Body of pancreas (tissue), 4 donors: ENCODE data around the gene COPZ1. TPM values are rescaled to one million over a fixed set of nuclear protein-coding genes. Genes with fewer than 3 reads are reported as not detected.
A peak's percentile ranks its signal among the peaks of the same experiment; 100 is the strongest.

Experiments
- ATAC-seq: fragments of 150-250 bp; one replicate; pipeline ENCODE4 v1.9.1; 2016
- DNase-seq, 4 donors: peaks; one replicate each; pipeline ENCODE4 v3.0.0-alpha.2; 2019
- H3K27ac ChIP-seq, 4 donors: fragments of 200-600 bp; sonication (generic); 1 replicate in 3 of 4; 2 replicates in 1 of 4; pipeline versions ENCODE4 v1.5.1 to v1.6.1; 2016 to 2019; ENCODE audit warnings: mild to moderate bottlenecking in 1 of 4, mixed read lengths in 1 of 4, moderate library complexity in 1 of 4
- H3K27me3 ChIP-seq, 2 donors: fragments of 200-600 bp; sonication (generic); one replicate each; pipeline ENCODE4 v1.6.0; 2016; ENCODE audit warnings: mild to moderate bottlenecking in 1 of 2
- H3K36me3 ChIP-seq, 2 donors: fragments of 200-600 bp; sonication (generic); replicated peaks in 1 of 2; 2 replicates each; pipeline ENCODE4 v1.5.1; 2016; ENCODE audit warnings: low read depth in 2 of 2; ENCODE audit not compliant: insufficient read depth in 1 of 2
- H3K4me1 ChIP-seq: fragments of 200-600 bp; sonication (generic); one replicate; pipeline ENCODE4 v1.6.0; 2016
- H3K4me3 ChIP-seq, 2 donors: fragments of 200-600 bp; sonication (generic); 1 replicate in 1 of 2; 2 replicates in 1 of 2; pipeline ENCODE4 v1.5.1; 2016 to 2019
- H3K9me3 ChIP-seq, 3 donors: fragments of 200-600 bp; sonication (generic); 1 replicate in 2 of 3; 2 replicates in 1 of 3; pipeline ENCODE4 v1.5.1; 2016
- CTCF ChIP-seq, 7 experiments: fragments of 450-650 bp in 4 of 7; fragments of 200-600 bp in 3 of 7; sonication (generic) in 3 of 7; IDR thresholded peaks; one replicate each; pipeline ENCODE4 v1.5.1; 2016 to 2019; ENCODE audit warnings: antibody characterized with exemption in 7 of 7
- POLR2A ChIP-seq, 3 donors: fragments of 450-650 bp; IDR thresholded peaks; one replicate each; pipeline ENCODE4 v1.6.1; 2016; ENCODE audit warnings: antibody characterized with exemption in 3 of 3, mild to moderate bottlenecking in 2 of 3
- WGBS, 2 donors: methylation state at CpG; one replicate each; pipeline ENCODE4 v1.1.5; 2017; 5-methylcytosine and 5-hydroxymethylcytosine counted together
- intact Hi-C: fragments of 100-400 bp; cut with DNase I; formaldehyde crosslinking; loops from one replicate; pipeline ENCODE4 v1.15.1; 2023
- total RNA-seq, 2 donors: library from RNA; depleted of rRNA; stranded (reverse); fragments of >200 nt; gene quantifications; one replicate each; pipeline ENCODE4 v1.1.0, GENCODE V29; 2016

COPZ1 gene
- total RNA-seq, 2 donors from 2014 or later: 34.3 to 71.3 TPM

- Histone ChIP-seq H3K9me3 (no peaks in the 10 kb centered on the region), H3K27me3 (no peaks in the 10 kb centered on the region), H3K27ac (peak overlapping the region in 3 of 4 donors; percentile 76 to 86 (median 83)), H3K4me3 (no peak overlapping the region), H3K4me1 (peaks cover 85% of the 10 kb centered on the region), H3K36me3 (peaks cover 0 to 5% of the 10 kb centered on the region in 2 donors)
- no peak for ATAC-seq
- TF ChIP-seq CTCF (IDR thresholded peaks at IDR 0.05): peak in 2 of 7 experiments; percentile 29 to 31
- no peak for TF ChIP-seq POLR2A (IDR thresholded peaks at IDR 0.05)
- DNase-seq: no peak
- WGBS, 2 donors: 74 to 84% methylated on average over 6 of the region's 6 CpGs
- intact Hi-C loops: no loop called here
Measured at GRCh38 chr12:54355104-54355815, 30.3 kb downstream of the COPZ1 start.

GRCh38 chr12:54356228-54356627, 31.3 kb downstream of the COPZ1 start:
- intact Hi-C loops: no loop called here
- peaks cover 89% of the 10 kb centered on the region for H3K4me1 ChIP-seq
- TF ChIP-seq POLR2A (IDR thresholded peaks at IDR 0.05): no peak
- TF ChIP-seq CTCF (IDR thresholded peaks at IDR 0.05): no peak

GRCh38 chr12:54356951-54357356, 32.0 kb downstream of the COPZ1 start:
- H3K27ac ChIP-seq: peak overlapping the region in 3 of 4 donors; percentile 33 to 76 (median 54)
- H3K27me3 ChIP-seq: no peaks in the 10 kb centered on the region
- no peaks in the 10 kb centered on the region for H3K36me3 ChIP-seq
- no peak for DNase-seq
- H3K9me3 ChIP-seq: no peaks in the 10 kb centered on the region
- WGBS, 2 donors: 80 to 93% methylated on average over 4 of the region's 4 CpGs
- peaks cover 82% of the 10 kb centered on the region for H3K4me1 ChIP-seq
- TF ChIP-seq CTCF (IDR thresholded peaks at IDR 0.05): no peak
- no peak for TF ChIP-seq POLR2A (IDR thresholded peaks at IDR 0.05)
- intact Hi-C loops: no loop called here
- no peak for ATAC-seq
- no peak overlapping the region for H3K4me3 ChIP-seq

More at GRCh38 chr12:54356228-54356627, 31.3 kb downstream of the COPZ1 start:
- Histone ChIP-seq H3K27ac (peak overlapping the region in 3 of 4 donors; percentile 33 to 76 (median 54)), H3K4me3 (no peak overlapping the region), H3K36me3 (no peaks in the 10 kb centered on the region), H3K27me3 (no peaks in the 10 kb centered on the region), H3K9me3 (no peaks in the 10 kb centered on the region)
- DNase-seq (no peak), ATAC-seq (no peak)
- 52 to 71% methylated on average over 3 of the region's 3 CpGs for WGBS, 2 donors

GRCh38 chr12:54357506-54358190, 32.7 kb downstream of the COPZ1 start:
- peak overlapping the region in 3 of 4 donors; percentile 76 to 84 (median 81) for H3K27ac ChIP-seq
- ATAC-seq: no peak

More at GRCh38 chr12:54357506-54358190, 32.7 kb downstream of the COPZ1 start:
- H3K9me3 ChIP-seq: no peaks in the 10 kb centered on the region
- intact Hi-C loops: no loop called here
- H3K4me1 ChIP-seq: peaks cover 75% of the 10 kb centered on the region
- 60 to 67% methylated on average over 2 of the region's 2 CpGs for WGBS, 2 donors
- H3K4me3 ChIP-seq: no peak overlapping the region
- DNase-seq: no peak
- TF ChIP-seq POLR2A (IDR thresholded peaks at IDR 0.05): no peak
- no peak for TF ChIP-seq CTCF (IDR thresholded peaks at IDR 0.05)
- H3K27me3 ChIP-seq: no peaks in the 10 kb centered on the region
- no peaks in the 10 kb centered on the region for H3K36me3 ChIP-seq
